HepG2 (cell line): ENCODE measurements around the gene FOXRED2. TPM values are rescaled to one million over a fixed set of nuclear protein-coding genes. Genes with fewer than 3 reads are reported as not detected.

Experiments used
- ATAC-seq: fragments of 200-7000 bp; cut with Tn5 transposase; 3 replicates; pipeline ENCODE4 v1.9.1; 2020; ENCODE audit warnings: mild to moderate bottlenecking, moderate library complexity
- BruUV-seq: library from RNA; stranded (reverse); fragments of 400-500 nt; replicated peaks from 2 replicates; lab custom pipeline; 2021; lab: Mats Ljungman, UMichigan
- CTCF ChIA-PET: fragments of 300-600 bp; formaldehyde crosslinking; extraction: SDS; loops from one replicate; lab custom pipeline; 2021; ENCODE audit warnings: low total read pairs, inconsistent platforms, low intra/inter-chr PET ratio; lab: Yijun Ruan, JAX
- POLR2A ChIA-PET: fragments of 350-600 bp; sonication (Branson Sonifier 250); formaldehyde crosslinking; loops from one replicate; lab custom pipeline; 2020; ENCODE audit warnings: antibody characterized with exemption, inconsistent platforms; lab: Yijun Ruan, JAX
- DNase-seq: peaks from one replicate; pipeline ENCODE4 v3.0.0-alpha.2; 2015; ENCODE audit warnings: low spot score
- FAIRE-seq: peaks from 3 replicates; lab custom pipeline; 2011; peaks lifted over from hg19 to GRCh38; lab: Jason Lieb, UNC
- H2AFZ ChIP-seq: one replicate; pipeline ENCODE4 v1.6.1; 2011; ENCODE audit warnings: low read length, inconsistent platforms
- H3K27ac ChIP-seq: fragments of 300-600 bp; 3 replicates; pipeline ENCODE4 v1.8.0; 2011; ENCODE audit warnings: mixed run types, mild to moderate bottlenecking, mixed read lengths, low read length, inconsistent platforms; ENCODE audit not compliant: insufficient read depth; ENCODE audit errors: extremely low read length
- H3K27me3 ChIP-seq, 2 experiments: fragments of 200-600 bp in 1 of 2; 2 replicates in 1 of 2; 3 replicates in 1 of 2; pipeline versions ENCODE4 v1.6.0 to v1.8.0; 2011; ENCODE audit warnings: low read length in 2 of 2, mild to moderate bottlenecking in 2 of 2, moderate library complexity in 2 of 2, inconsistent platforms in 1 of 2; ENCODE audit not compliant: insufficient read depth in 2 of 2, control insufficient read depth in 1 of 2
- H3K36me3 ChIP-seq, 2 experiments: fragments of 200-600 bp in 1 of 2; replicated peaks in 1 of 2; 2 replicates in 1 of 2; 3 replicates in 1 of 2; pipeline versions ENCODE4 v1.5.1 to v1.8.0; 2011; ENCODE audit warnings: low read length in 2 of 2, inconsistent platforms in 1 of 2; ENCODE audit not compliant: insufficient read depth in 2 of 2, control insufficient read depth in 1 of 2
- H3K4me1 ChIP-seq: 2 replicates; pipeline ENCODE4 v1.5.1; 2012; ENCODE audit warnings: low read length, inconsistent platforms; ENCODE audit not compliant: insufficient read depth
- H3K4me2 ChIP-seq: 2 replicates; pipeline ENCODE4 v1.6.0; 2011; ENCODE audit warnings: low read depth, low read length, inconsistent platforms
- H3K4me3 ChIP-seq, 3 experiments: fragments of 200-600 bp in 1 of 3; sonication (generic), shearing (Covaris generic) in 1 of 3; replicated peaks in 1 of 3; 2 replicates each; pipeline ENCODE4 v1.5.1; 2011 to 2016; ENCODE audit warnings: low read length in 3 of 3, inconsistent platforms in 2 of 3, low read depth in 2 of 3, mild to moderate bottlenecking in 2 of 3, control low read depth in 1 of 3, mixed read lengths in 1 of 3; ENCODE audit not compliant: insufficient read depth in 1 of 3
- H3K79me2 ChIP-seq: one replicate; pipeline ENCODE4 v1.6.1; 2011; ENCODE audit warnings: low read length, inconsistent platforms; ENCODE audit not compliant: insufficient read depth
- H3K9ac ChIP-seq: 2 replicates; pipeline ENCODE4 v1.6.0; 2011; ENCODE audit warnings: mild to moderate bottlenecking, low read depth, low read length, inconsistent platforms; ENCODE audit not compliant: insufficient read depth
- H3K9me3 ChIP-seq: 2 replicates; pipeline ENCODE4 v1.5.1; 2012; ENCODE audit warnings: mild to moderate bottlenecking, low read length
- H4K20me1 ChIP-seq: 2 replicates; pipeline ENCODE4 v1.6.0; 2011; ENCODE audit warnings: inconsistent platforms, mild to moderate bottlenecking, low read length, moderate library complexity; ENCODE audit not compliant: insufficient read depth
- FIP1L1 ChIP-seq: fragments of 200-400 bp; formaldehyde crosslinking; IDR thresholded peaks from 2 replicates; pipeline ENCODE4 v1.6.1; 2018; ENCODE audit warnings: low read depth, mild to moderate bottlenecking, low read length, moderate library complexity, borderline replicate concordance; ENCODE audit not compliant: insufficient read depth
- GATAD1 ChIP-seq: IDR thresholded peaks from 2 replicates; pipeline ENCODE4 v1.6.1; 2016; ENCODE audit warnings: missing genetic modification reagents, missing compliant biosample characterization
- MAF1 ChIP-seq: sonication (generic); formaldehyde crosslinking; IDR thresholded peaks from 2 replicates; pipeline ENCODE4 v1.5.0; 2020; ENCODE audit warnings: missing genetic modification reagents, borderline replicate concordance
- MAX ChIP-seq: IDR thresholded peaks from 2 replicates; pipeline ENCODE4 v1.6.1; 2012; ENCODE audit warnings: inconsistent platforms
- MYNN ChIP-seq: sonication (generic); formaldehyde crosslinking; IDR thresholded peaks from 2 replicates; pipeline ENCODE4 v1.4.0; 2020; ENCODE audit warnings: mild to moderate bottlenecking, low read depth, missing genetic modification reagents
- NCOA5 ChIP-seq: sonication (generic); formaldehyde crosslinking; IDR thresholded peaks from 2 replicates; pipeline ENCODE4 v1.4.0; 2020; ENCODE audit warnings: missing genetic modification reagents
- PLRG1 ChIP-seq: fragments of 450-650 bp; conservative IDR thresholded peaks from 2 replicates; pipeline ENCODE4 v1.6.1; 2016
- RFX5 ChIP-seq: IDR thresholded peaks from 2 replicates; pipeline ENCODE4 v1.6.1; 2011; ENCODE audit warnings: low read depth, low read length, improper control_type of control experiment
- SETDB1 ChIP-seq: sonication (generic); formaldehyde crosslinking; IDR thresholded peaks from 2 replicates; pipeline ENCODE4 v1.5.1; 2020; ENCODE audit warnings: missing genetic modification reagents, mild to moderate bottlenecking, borderline replicate concordance
- ZNF432 ChIP-seq: sonication (generic); formaldehyde crosslinking; IDR thresholded peaks from 2 replicates; pipeline ENCODE4 v1.5.0; 2020; ENCODE audit warnings: missing genetic modification reagents, mild to moderate bottlenecking, borderline replicate concordance
- ZNF446 ChIP-seq: sonication (generic); formaldehyde crosslinking; IDR thresholded peaks from 2 replicates; pipeline ENCODE4 v1.5.0; 2020; ENCODE audit warnings: mild to moderate bottlenecking, missing genetic modification reagents
- ZNF75D ChIP-seq: sonication (generic); formaldehyde crosslinking; IDR thresholded peaks from 2 replicates; pipeline ENCODE4 v1.8.1; 2023; ENCODE audit warnings: missing genetic modification reagents, mild to moderate bottlenecking, borderline replicate concordance
- WGBS: methylation state at CpG from one replicate; pipeline ENCODE4 v1.1.6; 2017; ENCODE audit warnings: low lambda C conversion rate; 5-methylcytosine and 5-hydroxymethylcytosine counted together
- in situ Hi-C: cut with HindIII; loops from 2 replicates; pipeline ENCODE4 v1.10.0; 2017; ENCODE audit warnings: low pct_unique_long_range_greater_than_20kb; ENCODE audit not compliant: extremely low pct_ligation_motif_present
- intact Hi-C: fragments of 100-400 bp; cut with micrococcal nuclease; formaldehyde crosslinking; loops from one replicate; pipeline ENCODE4 v1.10.0; 2022; ENCODE audit not compliant: unreplicated experiment
- polyA plus RNA-seq, 8 experiments: library from polyadenylated mRNA; depleted of rRNA in 3 of 8; stranded (reverse) in 7 of 8; unstranded in 1 of 8; fragments of >200 nt; fragmentation: Illumina TruSeq in 4 of 8; extraction: Trizol in 4 of 8; gene quantifications; 2 replicates each; pipeline versions ENCODE4 v1.2.1 to v1.2.3, GENCODE V29; 2011 to 2016; ENCODE audit warnings: low read depth in 4 of 8, missing spikeins in 1 of 8, mixed read lengths in 1 of 8; ENCODE audit not compliant: insufficient read depth in 1 of 8
- total RNA-seq, 5 experiments: library from RNA; depleted of rRNA; stranded (reverse); fragments of >200 nt; fragmentation: Illumina TruSeq; extraction: Trizol; gene quantifications; 2 replicates each; pipeline ENCODE4 v1.2.3, GENCODE V29; 2016; ENCODE audit warnings: low read depth in 1 of 5

The FOXRED2 gene
- total and polyA plus RNA-seq, 2 of the 13 experiments (the other 11 are each of a cell fraction or from before 2014, with no cell fraction given): 9.3 to 28.1 TPM

GRCh38 chr22:36472689-36473088 is 34.2 kb downstream of the FOXRED2 start:
- ChIA-PET POLR2A (interaction anchor here (1.6 kb wide), 1 partner anchor 9 kb away, joined by 5 read pairs; the partner anchor contains the start of gene TXN2), CTCF (no interaction called here)
- BruUV-seq: no TSS peak
- Histone ChIP-seq H3K9ac (no peak overlapping the region), H3K27me3 (no peaks in the 10 kb centered on the region), H3K9me3 (no peaks in the 10 kb centered on the region), H3K27ac (no peak overlapping the region), H3K36me3 (peaks cover 22 to 59% of the 10 kb centered on the region in 2 experiments), H3K4me3 (no peak overlapping the region), H2AFZ (no peak overlapping the region), H3K4me1 (peaks cover 10% of the 10 kb centered on the region), H3K4me2 (no peak overlapping the region), H4K20me1 (no peaks in the 10 kb centered on the region), H3K79me2 (no peaks in the 10 kb centered on the region)
- intact Hi-C loops: no loop called here
- over 99% methylated on average over 11 of the region's 13 CpGs for WGBS
- ATAC-seq (no peak), FAIRE-seq (no peak), DNase-seq (no peak)
- in situ Hi-C loops: no loop called here
- TF ChIP-seq MAF1 (CRISPR knock-in tag) (no peak), ZNF75D (CRISPR knock-in tag) (no peak), ZNF432 (CRISPR knock-in tag) (no peak), GATAD1 (no peak), MAX (no peak), RFX5 (no peak), ZNF446 (no peak), MYNN (CRISPR knock-in tag) (no peak), PLRG1 (no peak), SETDB1 (no peak), NCOA5 (CRISPR knock-in tag) (no peak), FIP1L1 (no peak)
